K562 (cell line): ENCODE data around the gene GGACT. TPM values are rescaled to one million over a fixed set of nuclear protein-coding genes. Genes with fewer than 3 reads are reported as not detected.

Experiments used
- ATAC-seq: fragments of 200-7000 bp; cut with Tn5 transposase; 3 replicates; pipeline ENCODE4 v1.9.1; 2020; ENCODE audit warnings: moderate library complexity
- BruUV-seq: library from RNA; stranded (reverse); fragments of 400-500 nt; replicated peaks from 2 replicates; lab custom pipeline; 2021; lab: Mats Ljungman, UMichigan
- CTCF ChIA-PET: fragments of 300-600 bp; formaldehyde crosslinking; extraction: SDS; loops from one replicate; lab custom pipeline; 2021; ENCODE audit warnings: low intra/inter-chr PET ratio; lab: Yijun Ruan, JAX
- POLR2A ChIA-PET: fragments of 300-600, 350-650 bp; sonication (Branson Sonifier 250); formaldehyde crosslinking; extraction: SDS; loops from one replicate; lab custom pipeline; 2021; ENCODE audit warnings: antibody characterized with exemption, inconsistent platforms; lab: Yijun Ruan, JAX
- DNase-seq, 4 experiments: peaks; one replicate each; pipeline versions ENCODE4 v3.0.0 to v3.0.0-alpha.2; 2011 to 2018; ENCODE audit warnings: low spot score in 3 of 4, mixed read lengths in 3 of 4; ENCODE audit errors: extremely low read depth in 1 of 4
- FAIRE-seq: peaks from 2 replicates; lab custom pipeline; 2011; peaks lifted over from hg19 to GRCh38; lab: Jason Lieb, UNC
- H2AFZ ChIP-seq: 2 replicates; pipeline ENCODE4 v1.6.0; 2011; ENCODE audit warnings: low read depth, low read length, control low read depth, inconsistent platforms
- H3K27ac ChIP-seq: fragments of 200-600 bp; 3 replicates; pipeline ENCODE4 v1.8.0; 2011; ENCODE audit warnings: low read depth, mild to moderate bottlenecking, control low read depth, inconsistent platforms, low read length, moderate library complexity, mixed read lengths; ENCODE audit errors: extremely low read depth
- H3K27me3 ChIP-seq, 2 experiments: fragments of 300-600 bp in 1 of 2; 2 replicates in 1 of 2; 3 replicates in 1 of 2; pipeline versions ENCODE4 v1.6.0 to v1.8.0; 2011; ENCODE audit warnings: inconsistent platforms in 2 of 2, low read length in 2 of 2, mild to moderate bottlenecking in 1 of 2, mixed read lengths in 1 of 2, moderate library complexity in 1 of 2; ENCODE audit not compliant: control insufficient read depth in 2 of 2, insufficient read depth in 2 of 2
- H3K36me3 ChIP-seq: fragments of 300-600 bp; 3 replicates; pipeline ENCODE4 v1.8.0; 2011; ENCODE audit warnings: mild to moderate bottlenecking, low read length, inconsistent platforms; ENCODE audit not compliant: control insufficient read depth, insufficient read depth
- H3K4me1 ChIP-seq, 2 experiments: fragments of 200-600 bp in 1 of 2; replicated peaks in 1 of 2; 2 replicates in 1 of 2; 3 replicates in 1 of 2; pipeline versions ENCODE4 v1.5.1 to v1.8.0; 2011; ENCODE audit warnings: inconsistent platforms in 2 of 2, low read length in 2 of 2, mild to moderate bottlenecking in 1 of 2, mixed read lengths in 1 of 2, moderate library complexity in 1 of 2; ENCODE audit not compliant: control insufficient read depth in 2 of 2, insufficient read depth in 2 of 2
- H3K4me2 ChIP-seq: 2 replicates; pipeline ENCODE4 v1.6.1; 2011; ENCODE audit warnings: low read length, control low read depth, inconsistent platforms, mixed read lengths; ENCODE audit not compliant: insufficient read depth
- H3K4me3 ChIP-seq: fragments of 200-600 bp; sonication (generic), shearing (Covaris generic); 2 replicates; pipeline ENCODE4 v1.5.1; 2016; ENCODE audit warnings: control low read depth, inconsistent platforms
- H3K79me2 ChIP-seq: fragments of 200-600 bp; 3 replicates; pipeline ENCODE4 v1.8.0; 2011; ENCODE audit warnings: low read length, inconsistent platforms; ENCODE audit not compliant: control insufficient read depth, insufficient read depth
- H3K9ac ChIP-seq, 2 experiments: 2 replicates each; pipeline versions ENCODE4 v1.6.0 to v1.6.1; 2011; ENCODE audit warnings: low read depth in 2 of 2, low read length in 2 of 2, control low read depth in 1 of 2, inconsistent platforms in 1 of 2, mild to moderate bottlenecking in 1 of 2, mixed read lengths in 1 of 2; ENCODE audit not compliant: insufficient read depth in 1 of 2
- H3K9me1 ChIP-seq: one replicate; pipeline ENCODE4 v1.6.0; 2011; ENCODE audit warnings: inconsistent platforms, mild to moderate bottlenecking, low read length, moderate library complexity; ENCODE audit not compliant: control insufficient read depth, insufficient read depth
- H3K9me3 ChIP-seq: replicated peaks from 2 replicates; pipeline ENCODE4 v1.5.1; 2011; ENCODE audit warnings: low read depth, low read length, inconsistent platforms; ENCODE audit not compliant: control insufficient read depth, insufficient read depth
- H4K20me1 ChIP-seq: replicated peaks from 2 replicates; pipeline ENCODE4 v1.6.1; 2011; ENCODE audit warnings: low read length, inconsistent platforms, mixed read lengths; ENCODE audit not compliant: control insufficient read depth, insufficient read depth
- ESRRB ChIP-seq: fragments of 250-450 bp; sonication (Bioruptor Pico); IDR thresholded peaks from 2 replicates; pipeline ENCODE4 v1.5.0; 2020; ENCODE audit warnings: mild to moderate bottlenecking, moderate library complexity, borderline replicate concordance
- ETV5 ChIP-seq: sonication (generic); formaldehyde crosslinking; IDR thresholded peaks from 2 replicates; pipeline ENCODE4 v1.4.0; 2020; ENCODE audit warnings: low read depth, mild to moderate bottlenecking, missing genetic modification reagents
- RCOR1 ChIP-seq, 2 experiments: IDR thresholded peaks; 2 replicates each; pipeline ENCODE4 v1.6.1; 2012; ENCODE audit warnings: low read depth in 2 of 2, low read length in 2 of 2, borderline replicate concordance in 1 of 2, improper control_type of control experiment in 1 of 2
- ZBTB17 ChIP-seq: fragments of 450-650 bp; formaldehyde crosslinking; IDR thresholded peaks from 2 replicates; pipeline ENCODE4 v1.4.0; 2020; ENCODE audit warnings: mild to moderate bottlenecking
- ZNF224 ChIP-seq: sonication (generic); formaldehyde crosslinking; IDR thresholded peaks from 2 replicates; pipeline ENCODE4 v1.8.0; 2022; ENCODE audit warnings: mild to moderate bottlenecking, missing genetic modification reagents
- ZNF23 ChIP-seq: fragments of 250-450 bp; sonication (Bioruptor Pico); IDR thresholded peaks from 2 replicates; pipeline ENCODE4 v1.4.0; 2020; ENCODE audit warnings: mild to moderate bottlenecking
- ZNF24 ChIP-seq: fragments of 450-650 bp; IDR thresholded peaks from 2 replicates; pipeline ENCODE4 v1.6.1; 2016
- ZNF316 ChIP-seq: fragments of 450-650 bp; IDR thresholded peaks from 2 replicates; pipeline ENCODE4 v1.6.1; 2016
- ZNF354B ChIP-seq: fragments of 250-450 bp; sonication (Bioruptor Pico); IDR thresholded peaks from 2 replicates; pipeline ENCODE4 v1.4.0; 2020
- ZNF408 ChIP-seq: fragments of 250-450 bp; sonication (Bioruptor Pico); IDR thresholded peaks from 2 replicates; pipeline ENCODE4 v1.4.0; 2020; ENCODE audit warnings: low read depth, mild to moderate bottlenecking, moderate library complexity
- ZNF766 ChIP-seq: fragments of 200-800 bp; sonication (Bioruptor generic); conservative IDR thresholded peaks from 2 replicates; pipeline ENCODE4 v1.6.1; 2016; ENCODE audit warnings: missing genetic modification characterization, missing compliant biosample characterization
- ZZZ3 ChIP-seq: fragments of 450-650 bp; IDR thresholded peaks from 2 replicates; pipeline ENCODE4 v1.6.1; 2016; ENCODE audit warnings: antibody characterized with exemption, mild to moderate bottlenecking, moderate library complexity
- WGBS: fragments of 100-300 bp; shearing (Covaris generic); methylation state at CpG from one replicate; pipeline ENCODE4 v1.1.6; 2016; ENCODE audit warnings: low coverage, mixed read lengths; ENCODE audit not compliant: insufficient coverage; ENCODE audit errors: missing lambda C conversion rate; 5-methylcytosine and 5-hydroxymethylcytosine counted together
- in situ Hi-C: fragments of 300-500 bp; cut with MboI; formaldehyde crosslinking; loops from 4 replicates; pipeline ENCODE4 v1.15.0; 2018; ENCODE audit warnings: inconsistent platforms, mixed read lengths
- intact Hi-C: fragments of 100-400 bp; cut with micrococcal nuclease; formaldehyde crosslinking; loops from 2 replicates; pipeline ENCODE4 v1.14.2; 2022
- polyA plus RNA-seq, 8 experiments: library from polyadenylated mRNA; depleted of rRNA in 4 of 8; stranded (reverse) in 5 of 8; unstranded in 3 of 8; fragments of >200 nt; fragmentation: Nextera tagmentation in 2 of 8; fragmentation: Illumina TruSeq in 1 of 8; extraction: Ambion mirVana in 2 of 8; extraction: Trizol in 1 of 8; gene quantifications; 2 replicates each; pipeline versions ENCODE4 v1.2.1 to v1.2.3, GENCODE V29; 2011 to 2014; ENCODE audit warnings: inconsistent platforms in 1 of 8, missing spikeins in 1 of 8
- total RNA-seq, 7 experiments: library from RNA; depleted of rRNA in 6 of 7; stranded (reverse); fragments of >200 nt in 6 of 7; fragmentation: Illumina TruSeq in 2 of 7; extraction: Trizol in 2 of 7; gene quantifications; 2 replicates each; pipeline versions ENCODE4 v1.2.1 to v1.2.3, GENCODE V29; 2011 to 2021; ENCODE audit warnings: low replicate concordance in 1 of 7
- TF ChIP-seq, protein P1 (sequence below): fragments of 150-350 bp; conservative IDR thresholded peaks from 2 replicates; pipeline ENCODE4 v1.6.1; 2014; ENCODE audit warnings: low read length
- TF ChIP-seq, protein P2 (sequence below): fragments of 450-650 bp; IDR thresholded peaks from 2 replicates; pipeline ENCODE4 v1.6.1; 2017; ENCODE audit warnings: antibody characterized with exemption
- TF ChIP-seq, protein P3 (sequence below): fragments of 450-650 bp; IDR thresholded peaks from 2 replicates; pipeline ENCODE4 v1.6.1; 2016; ENCODE audit warnings: missing biosample characterization, missing genetic modification characterization

Gene GGACT
- total and polyA plus RNA-seq, 9 of the 15 experiments (the other 6 are each of a cell fraction or from before 2014, with no cell fraction given): 0.20 to 3.2 (median 1.7) TPM

DNA sequence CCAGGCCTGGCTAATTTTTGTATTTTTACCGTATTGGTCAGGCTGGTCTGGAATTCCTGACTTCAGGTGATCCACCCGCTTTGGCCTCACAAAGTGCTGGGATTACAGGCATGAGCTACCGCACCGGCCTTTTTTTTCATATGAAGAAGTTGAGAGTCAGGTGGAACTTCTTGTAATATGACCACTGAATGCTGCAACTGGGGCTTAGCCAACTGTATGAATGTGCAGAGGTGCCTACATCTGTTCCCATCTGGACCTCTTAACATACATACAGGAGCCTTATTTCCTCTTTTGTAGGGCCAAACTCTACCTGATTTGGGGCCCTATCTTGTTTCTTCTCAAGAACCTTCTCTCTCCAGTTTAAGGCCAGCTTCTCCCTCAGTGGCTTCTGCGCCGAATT lies 11.9 kb upstream of the GGACT start:
- no TSS peak for BruUV-seq
- in situ Hi-C loops (loop anchor here (25.0 kb wide), 1 partner anchor 2012 kb away; no protein-coding TSS in a partner anchor), intact Hi-C loops (no loop called here)
- no peaks in the 10 kb centered on the region for H3K36me3 ChIP-seq
- peaks cover 15 to 27% of the 10 kb centered on the region in 2 experiments for H3K4me1 ChIP-seq
- POLR2A ChIA-PET: no interaction called here
- H3K9ac ChIP-seq: peak overlapping the region in 1 of 2 experiments; percentile 35; a peak in 3 of 4 replicates
- H3K9me3 ChIP-seq: no peaks in the 10 kb centered on the region
- TF ChIP-seq, protein P1, sequence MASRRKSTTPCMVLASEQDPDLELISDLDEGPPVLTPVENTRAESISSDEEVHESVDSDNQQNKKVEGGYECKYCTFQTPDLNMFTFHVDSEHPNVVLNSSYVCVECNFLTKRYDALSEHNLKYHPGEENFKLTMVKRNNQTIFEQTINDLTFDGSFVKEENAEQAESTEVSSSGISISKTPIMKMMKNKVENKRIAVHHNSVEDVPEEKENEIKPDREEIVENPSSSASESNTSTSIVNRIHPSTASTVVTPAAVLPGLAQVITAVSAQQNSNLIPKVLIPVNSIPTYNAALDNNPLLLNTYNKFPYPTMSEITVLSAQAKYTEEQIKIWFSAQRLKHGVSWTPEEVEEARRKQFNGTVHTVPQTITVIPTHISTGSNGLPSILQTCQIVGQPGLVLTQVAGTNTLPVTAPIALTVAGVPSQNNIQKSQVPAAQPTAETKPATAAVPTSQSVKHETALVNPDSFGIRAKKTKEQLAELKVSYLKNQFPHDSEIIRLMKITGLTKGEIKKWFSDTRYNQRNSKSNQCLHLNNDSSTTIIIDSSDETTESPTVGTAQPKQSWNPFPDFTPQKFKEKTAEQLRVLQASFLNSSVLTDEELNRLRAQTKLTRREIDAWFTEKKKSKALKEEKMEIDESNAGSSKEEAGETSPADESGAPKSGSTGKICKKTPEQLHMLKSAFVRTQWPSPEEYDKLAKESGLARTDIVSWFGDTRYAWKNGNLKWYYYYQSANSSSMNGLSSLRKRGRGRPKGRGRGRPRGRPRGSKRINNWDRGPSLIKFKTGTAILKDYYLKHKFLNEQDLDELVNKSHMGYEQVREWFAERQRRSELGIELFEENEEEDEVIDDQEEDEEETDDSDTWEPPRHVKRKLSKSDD: no peak
- TF ChIP-seq ZNF408: no peak
- TF ChIP-seq, protein P2, sequence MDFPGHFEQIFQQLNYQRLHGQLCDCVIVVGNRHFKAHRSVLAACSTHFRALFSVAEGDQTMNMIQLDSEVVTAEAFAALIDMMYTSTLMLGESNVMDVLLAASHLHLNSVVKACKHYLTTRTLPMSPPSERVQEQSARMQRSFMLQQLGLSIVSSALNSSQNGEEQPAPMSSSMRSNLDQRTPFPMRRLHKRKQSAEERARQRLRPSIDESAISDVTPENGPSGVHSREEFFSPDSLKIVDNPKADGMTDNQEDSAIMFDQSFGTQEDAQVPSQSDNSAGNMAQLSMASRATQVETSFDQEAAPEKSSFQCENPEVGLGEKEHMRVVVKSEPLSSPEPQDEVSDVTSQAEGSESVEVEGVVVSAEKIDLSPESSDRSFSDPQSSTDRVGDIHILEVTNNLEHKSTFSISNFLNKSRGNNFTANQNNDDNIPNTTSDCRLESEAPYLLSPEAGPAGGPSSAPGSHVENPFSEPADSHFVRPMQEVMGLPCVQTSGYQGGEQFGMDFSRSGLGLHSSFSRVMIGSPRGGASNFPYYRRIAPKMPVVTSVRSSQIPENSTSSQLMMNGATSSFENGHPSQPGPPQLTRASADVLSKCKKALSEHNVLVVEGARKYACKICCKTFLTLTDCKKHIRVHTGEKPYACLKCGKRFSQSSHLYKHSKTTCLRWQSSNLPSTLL: no peak
- TF ChIP-seq RCOR1 (IDR thresholded peaks at IDR 0.05; ENCODE audit: borderline replicate concordance in 1 of 2, low read depth in 2 of 2, low read length in 2 of 2): no peak
- TF ChIP-seq ZNF24: no peak
- TF ChIP-seq ESRRB (CRISPR knock-in tag): no peak
- TF ChIP-seq ZNF766 (CRISPR knock-in tag): no peak
- TF ChIP-seq ETV5 (CRISPR knock-in tag): no peak
- no peak for TF ChIP-seq ZNF23 (CRISPR knock-in tag)
- TF ChIP-seq ZBTB17: no peak
- no peak for TF ChIP-seq ZNF316
- TF ChIP-seq, protein P3, sequence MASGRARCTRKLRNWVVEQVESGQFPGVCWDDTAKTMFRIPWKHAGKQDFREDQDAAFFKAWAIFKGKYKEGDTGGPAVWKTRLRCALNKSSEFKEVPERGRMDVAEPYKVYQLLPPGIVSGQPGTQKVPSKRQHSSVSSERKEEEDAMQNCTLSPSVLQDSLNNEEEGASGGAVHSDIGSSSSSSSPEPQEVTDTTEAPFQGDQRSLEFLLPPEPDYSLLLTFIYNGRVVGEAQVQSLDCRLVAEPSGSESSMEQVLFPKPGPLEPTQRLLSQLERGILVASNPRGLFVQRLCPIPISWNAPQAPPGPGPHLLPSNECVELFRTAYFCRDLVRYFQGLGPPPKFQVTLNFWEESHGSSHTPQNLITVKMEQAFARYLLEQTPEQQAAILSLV (tag): no peak
- no peak for TF ChIP-seq ZZZ3
- no peak for TF ChIP-seq ZNF224 (CRISPR knock-in tag)
- TF ChIP-seq ZNF354B (CRISPR knock-in tag): no peak
- TF ChIP-seq, all 486 proteins: peak for 0
- peak; percentile 16 for ATAC-seq
- Histone ChIP-seq H3K27ac (peak overlapping the region; percentile 84), H3K79me2 (no peaks in the 10 kb centered on the region), H3K4me3 (no peak overlapping the region), H4K20me1 (no peaks in the 10 kb centered on the region), H3K27me3 (no peaks in the 10 kb centered on the region), H2AFZ (peak overlapping the region; percentile 85), H3K4me2 (peak overlapping the region; percentile 65; the same call in 1 of the 2 replicates), H3K9me1 (no peaks in the 10 kb centered on the region)
- CTCF ChIA-PET: no interaction called here
- DNase-seq: peak in 1 of 4 experiments; percentile 25
- FAIRE-seq: no peak
- WGBS: 32% methylated on average over 6 of the region's 6 CpGs
